Renal cortex interstitium (tissue), 11 donors: ENCODE measurements around the gene SCNN1B. TPM values are rescaled to one million over a fixed set of nuclear protein-coding genes. Genes with fewer than 3 reads are reported as not detected.

Source experiments
- DNase-seq, 11 donors: peaks; one replicate each; pipeline ENCODE4 v3.0.0-alpha.2; 2013; ENCODE audit warnings: low read depth in 9 of 11, low spot score in 4 of 11; ENCODE audit errors: extremely low read depth in 1 of 11
- polyA plus RNA-seq, 3 donors: library from polyadenylated mRNA; unstranded; fragments of 120-200 nt; gene quantifications; one replicate each; pipeline ENCODE4 v1.2.1, GENCODE V29; 2013; ENCODE audit not compliant: insufficient read length in 3 of 3

SCNN1B gene
- polyA plus RNA-seq, 3 donors, result 11.2 to 21.8 (median 12.3) TPM

GRCh38 chr16:23316232-23316631 is 14.1 kb downstream of the SCNN1B start:
- DNase-seq, result no peak

GRCh38 chr16:23316634-23317265 is 14.6 kb downstream of the SCNN1B start:
- DNase-seq, result no peak

- DNase-seq, result no peak
These were observed 15.2 kb downstream of the SCNN1B start for GRCh38 chr16:23317266-23317661.

- DNase-seq, result no peak
These were observed 15.6 kb downstream of the SCNN1B start for GRCh38 chr16:23317751-23318150.

- DNase-seq, result no peak
These were observed 16.5 kb downstream of the SCNN1B start for GRCh38 chr16:23318639-23319038.

- no peak for DNase-seq
These were observed 17.9 kb downstream of the SCNN1B start for GRCh38 chr16:23319861-23320615.

- no peak for DNase-seq
These were observed 18.6 kb downstream of the SCNN1B start for GRCh38 chr16:23320693-23321092.

- no peak for DNase-seq
These were observed 19.2 kb downstream of the SCNN1B start for GRCh38 chr16:23321206-23321875.

- no peak for DNase-seq
These were observed 21.3 kb downstream of the SCNN1B start for GRCh38 chr16:23323224-23324030.

GRCh38 chr16:23324727-23325126 is 22.6 kb downstream of the SCNN1B start:
- no peak for DNase-seq

- DNase-seq, result no peak
These were observed 25.7 kb downstream of the SCNN1B start for GRCh38 chr16:23327836-23328235.

GRCh38 chr16:23330161-23330560 is 28.1 kb downstream of the SCNN1B start:
- DNase-seq, result no peak

GRCh38 chr16:23330583-23331249 is 28.6 kb downstream of the SCNN1B start:
- no peak for DNase-seq

- DNase-seq, result no peak
These were observed 31.0 kb downstream of the SCNN1B start for GRCh38 chr16:23333034-23333579.

GRCh38 chr16:23333831-23334456 is 31.8 kb downstream of the SCNN1B start:
- no peak for DNase-seq

- DNase-seq, result no peak
These were observed 32.4 kb downstream of the SCNN1B start for GRCh38 chr16:23334457-23334853.

- no peak for DNase-seq
These were observed 32.8 kb downstream of the SCNN1B start for GRCh38 chr16:23334950-23335349.

- DNase-seq, result no peak
These were observed 35.9 kb downstream of the SCNN1B start for GRCh38 chr16:23337836-23338550.
